AG08396 (cell line): ENCODE results near the gene OSM.

ENCODE experiments used
- DNase-seq: peaks from one replicate; pipeline ENCODE4 v3.0.0; 2012; ENCODE audit warnings: low spot score, mixed read lengths

The OSM gene

DNA sequence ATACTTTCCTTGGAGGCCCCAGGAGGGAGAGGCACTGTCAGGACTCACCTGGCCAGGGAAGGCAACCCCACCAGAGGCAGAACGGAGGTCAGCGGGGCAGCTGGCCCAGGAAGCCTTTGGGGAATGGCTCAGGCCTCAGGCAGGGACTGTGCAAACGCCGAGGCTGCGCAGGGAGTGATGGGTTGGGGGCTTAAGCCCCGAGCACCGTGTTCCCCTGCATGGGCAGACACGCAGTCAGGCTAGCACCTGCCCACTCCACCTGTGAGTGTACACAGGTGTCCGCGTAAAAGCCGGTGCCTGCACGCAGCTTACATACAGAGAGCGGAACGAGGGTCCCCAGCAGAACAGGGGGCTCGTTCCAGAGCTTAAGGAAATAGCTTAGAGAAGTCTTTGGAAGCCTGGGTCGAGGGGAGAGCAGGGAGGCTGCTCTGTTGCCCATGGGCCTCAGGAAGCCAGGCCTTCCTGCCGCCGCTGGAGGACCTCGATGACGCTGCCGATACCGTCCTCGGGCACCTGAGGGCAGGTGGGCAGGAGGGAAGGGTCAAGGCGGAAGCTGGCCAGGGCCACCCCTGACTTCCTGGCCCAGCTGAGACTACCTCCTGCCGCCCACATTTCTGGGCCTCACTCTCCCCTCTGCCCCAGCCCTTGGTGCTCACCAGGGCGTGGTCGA is 18.7 kb upstream of the OSM start:
- DNase-seq = no peak

DNA sequence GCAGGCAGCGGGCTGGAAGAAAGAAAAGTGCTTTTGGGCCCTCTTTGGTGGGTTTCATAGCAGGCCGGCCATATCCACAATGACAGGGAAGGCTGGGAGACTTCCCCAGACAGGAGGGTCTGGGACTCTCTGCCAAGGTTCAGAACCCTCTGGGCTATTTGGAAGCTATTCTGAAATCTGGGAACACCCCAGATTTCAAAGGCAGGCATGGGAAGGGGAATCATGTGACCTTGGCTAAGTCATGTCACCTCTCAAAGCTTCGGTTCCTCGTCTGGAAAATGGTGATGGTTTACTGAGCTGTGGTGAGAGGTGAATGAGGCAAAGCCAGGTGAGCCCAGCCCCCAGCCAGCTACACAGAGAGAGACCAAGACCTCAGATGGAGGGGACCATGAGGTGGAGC is 18.0 kb upstream of the OSM start:
- no peak for DNase-seq

- no peak for DNase-seq
These were observed 17.5 kb upstream of the OSM start for GRCh38 chr22:30284172-30284571.

DNA sequence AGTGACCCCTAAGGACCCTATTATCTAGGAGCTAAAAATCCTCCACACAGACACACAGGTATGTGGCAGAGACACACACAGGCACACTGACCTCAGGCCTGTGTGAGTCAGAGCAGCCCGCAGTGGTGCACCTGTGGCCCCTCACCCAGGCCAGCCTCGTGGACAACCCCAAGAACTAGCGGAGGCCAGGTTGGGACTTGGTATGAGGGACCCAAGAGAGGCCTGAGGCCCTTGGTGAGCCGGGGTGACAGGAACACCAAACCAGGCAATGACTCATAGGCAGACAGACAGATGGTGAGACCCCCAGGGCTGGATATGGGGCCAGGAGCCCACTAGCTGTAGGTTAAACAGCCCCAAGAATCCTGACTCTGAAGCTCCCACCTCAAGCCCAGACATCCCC is 16.7 kb upstream of the OSM start:
- no peak for DNase-seq

GRCh38 chr22:30282616-30283046 is 16.0 kb upstream of the OSM start:
- no peak for DNase-seq

DNA sequence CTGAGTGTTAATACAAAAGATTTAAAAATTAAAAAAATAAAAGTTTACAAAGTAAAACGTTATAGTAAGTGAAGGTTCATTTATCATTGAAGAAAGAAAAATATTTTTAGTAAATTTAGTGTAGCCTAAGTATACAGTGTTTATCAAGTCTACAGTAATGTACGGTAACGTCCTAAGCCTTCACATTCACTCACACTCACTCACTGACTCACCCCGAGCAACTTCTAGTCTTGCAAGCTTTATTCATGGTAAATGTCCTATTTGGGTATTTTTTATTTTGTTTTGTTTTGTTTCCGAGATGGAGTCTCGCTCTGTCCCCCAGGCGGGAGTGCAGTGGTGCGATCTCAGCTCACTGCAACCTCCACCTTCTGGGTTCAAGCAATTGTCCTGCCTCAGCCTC is 13.9 kb upstream of the OSM start:
- no peak for DNase-seq

GRCh38 chr22:30279932-30280331 is 13.3 kb upstream of the OSM start:
- DNase-seq = no peak

- no peak for DNase-seq
These were observed 12.6 kb upstream of the OSM start for GRCh38 chr22:30279046-30279788.

- peak; percentile 50 for DNase-seq
These were observed 11.1 kb upstream of the OSM start for GRCh38 chr22:30277547-30278344.

GRCh38 chr22:30276039-30276438 is 9.4 kb upstream of the OSM start:
- DNase-seq = no peak

- DNase-seq = no peak
These were observed 9.0 kb upstream of the OSM start for GRCh38 chr22:30275625-30276024.

DNA sequence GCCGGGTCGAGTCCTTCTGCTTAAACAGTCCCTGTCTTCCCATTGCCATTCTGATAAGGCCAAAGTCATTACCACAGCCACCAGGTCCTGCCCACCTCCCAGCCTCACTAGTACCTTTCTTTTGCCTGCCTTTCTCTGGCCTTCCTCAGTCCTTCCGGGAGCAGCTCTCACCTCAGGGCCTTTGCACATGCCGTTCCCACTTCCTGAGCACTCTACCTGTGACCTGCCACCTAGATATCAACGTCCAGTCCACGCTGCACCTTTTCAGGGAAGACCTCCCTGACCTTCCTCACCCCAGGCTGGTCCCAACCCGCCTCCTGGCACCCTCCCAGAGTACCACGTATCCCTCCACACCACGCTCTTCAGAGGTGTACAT is 7.8 kb upstream of the OSM start:
- no peak for DNase-seq

DNA sequence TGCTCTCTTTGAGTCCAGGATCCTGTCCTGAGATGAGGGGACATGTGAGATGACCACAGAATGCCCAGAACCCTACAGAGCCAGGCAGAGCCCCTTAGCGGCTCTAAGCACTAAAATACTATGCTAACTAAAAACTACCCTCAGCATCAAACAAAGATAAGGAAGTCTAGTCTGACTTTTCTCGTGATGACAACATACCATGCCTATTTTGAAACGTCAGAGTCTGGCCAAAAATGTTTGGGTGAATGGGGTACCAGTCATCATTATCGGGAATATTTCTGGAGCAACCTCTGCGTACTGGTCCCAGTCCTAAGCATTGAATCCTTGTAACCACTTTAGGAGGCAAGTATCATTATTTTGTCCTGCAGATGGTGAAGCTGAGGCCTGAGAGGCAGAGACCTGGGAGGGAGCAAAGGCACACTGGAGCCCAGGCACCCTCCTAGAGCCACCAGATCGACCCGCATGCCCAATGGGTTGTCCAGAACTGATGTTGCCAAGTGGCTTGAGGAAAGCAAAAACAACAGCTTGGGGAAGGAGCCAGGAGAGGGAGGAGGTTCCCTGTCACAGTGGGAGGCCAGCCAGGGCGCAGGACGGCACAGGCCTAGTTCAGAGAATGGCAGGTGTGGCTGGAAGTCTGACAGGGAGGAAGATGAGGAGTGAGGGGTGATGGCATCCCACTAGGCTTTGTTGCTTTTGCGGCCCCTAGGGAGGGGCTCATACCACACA is 7.2 kb upstream of the OSM start:
- no peak for DNase-seq

DNA sequence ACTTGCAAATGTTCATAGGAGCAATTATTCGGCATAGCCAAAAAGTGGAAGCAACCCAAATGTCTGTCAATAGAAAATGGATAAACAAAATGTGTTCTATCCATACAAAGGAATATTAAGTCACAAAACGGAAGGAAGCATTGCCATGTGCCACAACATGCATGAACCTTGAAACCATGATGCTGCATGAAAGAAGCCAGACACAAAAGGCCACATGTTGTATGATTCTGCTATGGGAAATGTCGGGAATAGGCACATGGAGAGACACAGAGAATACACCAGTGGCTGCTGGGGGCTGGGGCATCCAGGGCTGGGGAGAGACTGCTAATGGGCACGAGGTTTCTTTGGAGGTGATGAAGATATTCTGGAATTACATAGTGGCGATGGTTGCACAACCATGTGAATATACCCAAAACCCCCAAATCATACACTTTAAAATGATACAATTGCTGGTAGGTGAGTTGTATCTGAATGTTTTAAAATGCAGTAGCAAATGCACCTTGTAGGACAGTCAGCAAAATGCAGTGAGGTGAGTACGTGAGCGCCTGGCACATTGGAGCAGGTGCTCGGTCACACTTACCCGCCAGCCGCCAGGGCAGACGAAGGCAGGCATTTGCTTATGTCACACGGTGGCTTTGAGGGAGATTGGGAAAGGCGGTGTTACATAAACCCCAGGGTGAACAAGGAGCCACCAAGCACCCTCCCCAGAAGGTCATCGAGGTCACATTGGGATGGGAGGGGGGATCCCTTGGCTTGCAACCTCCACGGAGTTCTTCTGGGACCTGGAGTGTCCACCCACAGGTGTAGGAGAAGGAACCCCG is 6.3 kb upstream of the OSM start:
- no peak for DNase-seq

GRCh38 chr22:30270832-30271231 is 4.2 kb upstream of the OSM start:
- no peak for DNase-seq

DNA sequence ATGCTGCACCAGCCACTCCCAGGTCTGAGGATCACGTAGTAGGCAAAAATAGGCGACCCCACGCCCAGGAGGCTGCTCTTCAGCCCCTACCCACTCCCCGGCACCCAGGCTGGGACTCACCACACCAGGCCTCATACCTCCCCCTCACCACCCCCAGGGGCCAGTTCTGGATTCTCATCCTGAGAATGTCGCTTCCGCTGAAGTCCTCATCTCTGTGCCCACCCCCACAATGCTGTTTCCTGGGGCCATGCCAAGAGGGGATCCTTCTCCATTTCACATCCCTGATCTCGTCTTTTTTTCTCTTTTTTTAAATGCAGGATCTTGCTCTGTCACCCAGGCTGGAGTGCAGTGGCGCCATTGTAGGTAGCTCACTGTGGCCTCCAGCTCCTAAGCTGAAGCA is 1.7 kb upstream of the OSM start:
- no peak for DNase-seq

DNA sequence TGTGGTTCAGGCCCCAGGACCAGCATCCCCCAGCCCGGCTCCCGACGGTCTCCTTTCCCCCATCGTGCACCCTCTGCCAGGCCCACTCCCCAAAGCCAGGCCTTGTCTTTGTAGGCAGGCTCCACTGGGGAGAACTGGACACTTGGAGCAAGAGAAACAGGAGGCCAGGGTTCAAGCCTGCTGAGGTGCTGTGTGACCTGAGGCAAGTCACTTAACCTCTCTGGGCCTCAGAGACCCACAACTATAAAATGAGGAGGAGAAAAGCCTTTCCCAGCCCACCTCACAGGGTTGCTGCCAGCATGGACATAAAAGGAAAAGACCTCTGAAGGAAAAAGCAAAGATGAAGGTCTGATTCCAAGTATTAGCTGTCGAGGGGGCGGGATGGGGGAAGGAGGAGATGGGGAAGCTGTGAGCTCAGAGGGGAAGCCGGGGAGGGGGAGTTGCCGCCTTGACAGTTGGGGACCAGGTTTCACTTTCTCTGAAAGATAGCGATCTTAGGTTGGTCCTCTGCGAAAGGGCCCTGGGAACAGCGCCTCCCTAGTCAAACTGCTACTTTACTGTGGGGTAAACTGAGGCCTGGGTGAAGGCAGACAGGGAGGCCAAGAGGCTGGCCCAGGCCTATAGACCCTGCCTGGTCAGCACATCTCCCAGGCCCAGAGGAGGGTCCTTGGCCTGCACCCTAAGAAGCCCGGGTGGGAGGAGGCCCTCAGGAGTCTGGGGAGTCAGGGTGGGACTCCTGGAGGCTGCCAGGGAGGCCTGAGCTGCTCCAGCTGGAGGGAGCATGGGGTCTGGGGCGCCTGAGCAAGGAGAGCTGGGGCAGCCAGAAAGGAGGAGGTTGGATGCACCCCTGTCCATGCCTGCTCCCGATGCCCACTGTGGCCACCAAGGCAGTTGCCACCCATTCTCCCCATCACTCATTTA is 991 bp upstream of the OSM start:
- no peak for DNase-seq

GRCh38 chr22:30265823-30266444 is 717 bp downstream of the OSM start:
- DNase-seq = no peak

DNA sequence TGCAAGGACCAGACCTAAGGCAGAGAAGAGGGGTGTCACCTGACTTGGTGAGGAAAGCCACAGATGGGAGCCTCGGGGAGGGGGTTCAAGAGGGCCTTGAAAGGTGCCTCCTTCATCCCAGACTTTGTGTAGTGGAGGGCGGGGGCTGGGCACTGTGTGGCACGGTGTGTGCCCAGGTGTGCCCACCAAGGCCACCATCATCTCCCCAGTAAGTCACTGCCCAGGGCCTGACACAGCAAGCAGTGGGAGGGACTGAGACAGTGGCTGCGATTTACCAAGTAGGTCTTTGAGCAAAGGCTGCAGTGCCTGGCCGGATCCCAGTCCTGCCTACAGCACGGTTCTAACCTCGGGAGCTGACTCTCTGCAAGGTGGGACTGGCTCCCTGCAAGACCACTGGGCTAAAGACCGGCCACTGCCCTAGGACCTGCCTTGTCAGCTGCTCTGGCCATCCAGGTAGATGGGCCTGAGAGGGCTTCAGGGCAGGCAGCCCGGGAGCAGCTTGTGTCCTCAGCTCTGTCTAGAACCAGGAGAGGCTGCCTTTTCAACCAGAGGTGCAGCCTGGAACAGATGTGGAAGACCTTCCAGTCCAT is 1.4 kb downstream of the OSM start:
- no peak for DNase-seq

DNA sequence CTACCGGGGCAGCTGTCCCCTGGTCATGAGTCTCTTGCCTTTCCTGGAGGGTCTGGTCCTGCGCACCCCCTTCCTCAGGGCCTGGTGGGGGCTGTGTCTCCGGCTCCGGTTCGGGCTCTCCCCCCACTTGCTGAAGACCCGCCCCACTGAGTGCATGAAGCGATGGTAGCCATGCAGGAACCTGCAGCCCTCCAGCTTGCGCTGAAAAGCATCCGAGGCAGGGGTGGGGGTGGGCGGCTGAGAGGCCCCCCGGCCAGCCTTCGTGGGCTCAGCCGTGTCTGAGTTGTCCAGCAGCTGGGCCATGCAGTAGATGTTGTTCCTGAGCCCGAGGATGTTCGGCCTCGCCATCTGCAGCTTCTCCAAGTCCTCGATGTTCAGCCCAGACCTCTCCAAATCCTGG is 2.8 kb downstream of the OSM start:
- DNase-seq = no peak
